22Rv1 (cell line): ENCODE data around the gene CYP11A1.

Source experiments
- H3K27ac ChIP-seq: fragments of 450-650 bp; 2 replicates; pipeline ENCODE4 v1.5.1; 2017
- ZFX ChIP-seq: fragments of 450-650 bp; IDR thresholded peaks from 2 replicates; pipeline ENCODE4 v1.6.1; 2017; ENCODE audit warnings: antibody characterized with exemption, borderline replicate concordance
- TF ChIP-seq, protein P1 (sequence below): fragments of 450-650 bp; IDR thresholded peaks from 2 replicates; pipeline ENCODE4 v1.5.1; 2017; ENCODE audit warnings: mild to moderate bottlenecking

Gene CYP11A1

DNA sequence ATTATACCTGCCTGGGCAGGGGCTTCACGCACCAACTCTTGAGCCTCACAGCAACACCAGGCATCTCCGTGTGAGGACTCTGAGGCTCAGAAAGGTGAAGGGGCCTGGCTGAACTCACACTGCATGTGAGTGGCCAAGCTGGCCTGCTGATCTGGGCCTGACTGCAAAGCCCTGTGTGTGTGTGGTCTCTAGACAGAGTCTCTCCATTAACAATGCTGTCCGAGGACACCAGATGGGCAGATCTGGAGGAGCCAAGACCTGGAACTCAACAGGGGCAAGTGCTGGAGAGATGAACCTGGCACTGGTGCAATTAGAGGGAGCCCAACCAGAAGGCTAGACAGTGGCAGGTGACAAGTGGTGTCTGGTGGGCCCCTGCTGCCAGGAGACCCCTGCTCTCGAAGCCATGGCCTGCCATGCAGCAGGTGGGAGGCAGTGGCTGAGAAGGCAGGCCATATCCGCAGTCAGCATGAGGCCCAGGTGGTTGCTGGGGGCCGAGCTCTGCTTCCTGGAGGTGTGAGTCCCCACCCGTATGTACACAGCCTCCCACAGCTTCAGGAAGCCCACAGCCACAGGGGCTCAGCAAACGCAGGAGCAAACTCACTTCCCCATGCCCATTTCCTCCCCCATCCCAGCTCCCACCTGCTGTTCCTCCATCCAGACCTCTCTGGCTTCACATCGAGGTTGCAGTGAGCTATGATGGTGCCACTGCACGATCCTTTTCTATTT lies 39.0 kb downstream of the CYP11A1 start:
- TF ChIP-seq, protein P1, sequence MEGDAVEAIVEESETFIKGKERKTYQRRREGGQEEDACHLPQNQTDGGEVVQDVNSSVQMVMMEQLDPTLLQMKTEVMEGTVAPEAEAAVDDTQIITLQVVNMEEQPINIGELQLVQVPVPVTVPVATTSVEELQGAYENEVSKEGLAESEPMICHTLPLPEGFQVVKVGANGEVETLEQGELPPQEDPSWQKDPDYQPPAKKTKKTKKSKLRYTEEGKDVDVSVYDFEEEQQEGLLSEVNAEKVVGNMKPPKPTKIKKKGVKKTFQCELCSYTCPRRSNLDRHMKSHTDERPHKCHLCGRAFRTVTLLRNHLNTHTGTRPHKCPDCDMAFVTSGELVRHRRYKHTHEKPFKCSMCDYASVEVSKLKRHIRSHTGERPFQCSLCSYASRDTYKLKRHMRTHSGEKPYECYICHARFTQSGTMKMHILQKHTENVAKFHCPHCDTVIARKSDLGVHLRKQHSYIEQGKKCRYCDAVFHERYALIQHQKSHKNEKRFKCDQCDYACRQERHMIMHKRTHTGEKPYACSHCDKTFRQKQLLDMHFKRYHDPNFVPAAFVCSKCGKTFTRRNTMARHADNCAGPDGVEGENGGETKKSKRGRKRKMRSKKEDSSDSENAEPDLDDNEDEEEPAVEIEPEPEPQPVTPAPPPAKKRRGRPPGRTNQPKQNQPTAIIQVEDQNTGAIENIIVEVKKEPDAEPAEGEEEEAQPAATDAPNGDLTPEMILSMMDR, result no peak
- TF ChIP-seq ZFX, result no peak
- no peak overlapping the region for H3K27ac ChIP-seq

GRCh38 chr15:74327756-74328155 lies 39.7 kb downstream of the CYP11A1 start:
- H3K27ac ChIP-seq, result no peak overlapping the region
- TF ChIP-seq ZFX, result no peak
- TF ChIP-seq, protein P1, result no peak

DNA sequence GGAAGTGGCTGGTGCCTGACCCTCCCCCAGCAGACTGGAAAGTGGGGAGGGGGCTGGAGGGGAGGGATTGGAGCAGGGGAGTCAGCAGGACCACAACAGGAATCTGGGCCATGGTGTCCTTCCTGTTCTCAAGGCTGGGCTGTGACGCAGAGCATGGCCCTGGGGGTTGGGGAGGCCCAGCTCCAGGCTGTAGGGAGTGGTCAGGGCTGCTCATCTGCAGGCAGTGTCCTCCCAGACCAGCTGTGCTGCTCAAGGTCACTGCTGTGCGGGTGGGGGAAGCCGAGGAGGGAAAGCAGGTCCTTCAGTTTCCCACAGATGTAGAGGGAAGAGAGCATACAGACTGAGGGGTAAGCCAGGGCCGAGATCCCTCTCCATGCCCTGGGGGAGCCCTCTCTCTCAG lies 40.7 kb downstream of the CYP11A1 start:
- no peak overlapping the region for H3K27ac ChIP-seq
- no peak for TF ChIP-seq ZFX
- TF ChIP-seq, protein P1, result no peak

- TF ChIP-seq, protein P1, result no peak
- no peak for TF ChIP-seq ZFX
- H3K27ac ChIP-seq, result no peak overlapping the region
These were observed 42.7 kb downstream of the CYP11A1 start for GRCh38 chr15:74324714-74325113.

DNA sequence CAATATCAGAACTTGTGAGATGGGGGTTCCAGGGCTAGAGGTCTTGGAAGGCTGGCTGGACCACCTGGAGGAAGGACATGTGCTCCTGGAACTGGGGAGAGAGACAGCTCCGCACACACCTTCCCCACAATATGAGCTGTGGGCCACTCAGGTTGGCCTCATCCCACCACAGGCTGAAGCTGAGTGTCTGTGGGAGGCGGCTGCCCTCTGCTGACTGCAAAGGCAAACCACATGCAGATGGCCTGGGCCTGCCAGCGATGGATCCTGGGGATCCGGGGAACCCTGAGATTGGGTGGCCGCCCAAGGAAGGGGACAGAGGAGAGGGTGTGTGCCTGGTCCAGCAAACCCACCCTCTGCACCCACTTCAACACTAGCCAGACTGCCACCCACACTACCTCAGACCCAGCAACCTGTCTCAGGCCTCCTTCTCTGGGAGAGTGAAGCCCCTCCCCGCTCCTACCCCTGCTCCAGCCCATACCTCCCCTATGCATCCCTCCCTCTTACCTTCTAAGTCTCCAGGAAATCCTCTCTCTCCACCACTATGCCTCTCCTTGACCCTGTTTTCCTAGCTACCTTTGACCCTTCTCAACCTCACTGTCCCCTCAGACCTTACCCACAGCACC lies 44.8 kb downstream of the CYP11A1 start:
- H3K27ac ChIP-seq, result no peak overlapping the region
- TF ChIP-seq, protein P1, result peak; percentile 88
- no peak for TF ChIP-seq ZFX

DNA sequence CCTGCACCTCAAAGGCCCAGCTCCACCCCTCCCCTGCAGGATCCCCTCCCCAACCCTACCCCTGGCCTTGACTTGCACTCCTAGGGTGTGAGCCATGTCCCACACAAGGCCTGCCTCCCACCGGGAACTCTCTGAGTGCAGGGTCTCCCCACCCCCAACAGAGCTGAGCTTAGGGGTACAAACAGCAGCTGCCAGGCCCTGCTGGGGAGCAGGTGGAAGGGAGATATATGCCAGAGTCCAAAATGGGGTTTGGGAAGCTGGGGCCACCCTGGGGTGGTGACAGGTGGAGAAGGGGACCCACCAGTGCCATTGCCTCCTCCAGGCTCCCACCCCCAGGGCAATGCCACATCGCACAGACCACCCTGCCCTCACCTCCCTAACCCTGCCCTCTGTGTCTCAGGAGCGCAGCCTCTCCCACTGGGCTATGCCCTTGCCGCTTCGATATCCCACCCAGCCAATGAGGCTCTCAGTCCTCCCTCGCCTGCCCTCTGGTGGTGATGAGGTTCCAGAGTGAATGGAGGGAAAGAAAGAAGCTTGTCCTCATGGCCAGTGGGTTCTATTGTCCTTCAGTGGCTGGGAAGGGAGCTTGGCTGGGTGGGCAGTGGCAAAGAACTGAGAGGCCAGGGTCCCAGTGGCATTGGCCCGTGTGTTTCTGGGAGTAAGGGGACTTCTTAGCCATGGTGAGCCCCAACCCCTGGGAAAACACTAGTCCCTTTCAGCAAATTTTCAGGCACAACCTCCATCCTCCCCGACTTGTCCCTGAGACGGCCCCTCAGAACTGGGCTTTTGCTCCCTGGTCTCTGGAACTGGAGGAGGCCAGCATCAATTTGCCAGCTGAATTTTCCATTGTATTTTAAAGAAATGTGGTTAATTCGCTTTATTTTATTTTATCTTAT lies 46.8 kb downstream of the CYP11A1 start:
- H3K27ac ChIP-seq, result no peak overlapping the region
- TF ChIP-seq ZFX, result no peak
- TF ChIP-seq, protein P1, result peak; percentile 83
